PC-9 (cell line): ENCODE data around the gene CFAP61.

Source experiments
- EZH2 ChIP-seq: fragments of 200-600 bp; sonication (generic); IDR thresholded peaks from 2 replicates; pipeline ENCODE4 v1.8.0; 2017; ENCODE audit warnings: antibody characterized with exemption, low read depth
- TF ChIP-seq, protein P1 (sequence below): fragments of 200-600 bp; sonication (generic); conservative IDR thresholded peaks from 2 replicates; pipeline ENCODE4 v1.6.1; 2017; ENCODE audit warnings: mixed run types, antibody characterized with exemption, mild to moderate bottlenecking, moderate library complexity

DNA sequence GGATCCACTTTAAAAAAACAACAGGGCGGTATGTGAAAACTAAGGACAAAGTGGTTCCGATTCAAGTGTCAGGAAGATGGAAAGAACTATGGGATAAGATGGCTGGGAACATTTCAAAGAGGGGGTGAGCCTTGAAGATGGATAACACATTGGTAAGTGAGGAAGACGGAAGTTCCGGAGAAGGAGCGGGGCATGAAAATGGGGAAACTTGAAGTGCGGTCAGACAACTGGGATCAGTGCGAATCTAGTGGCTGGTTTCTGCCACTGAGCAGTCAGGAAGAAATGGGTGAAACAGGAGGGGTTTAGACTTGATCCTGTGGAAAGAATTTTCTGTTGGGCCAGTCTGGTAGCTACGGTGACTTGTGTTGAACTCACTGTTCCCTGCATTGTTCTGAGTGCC, 34.0 kb upstream of the CFAP61 start:
- TF ChIP-seq, protein P1, sequence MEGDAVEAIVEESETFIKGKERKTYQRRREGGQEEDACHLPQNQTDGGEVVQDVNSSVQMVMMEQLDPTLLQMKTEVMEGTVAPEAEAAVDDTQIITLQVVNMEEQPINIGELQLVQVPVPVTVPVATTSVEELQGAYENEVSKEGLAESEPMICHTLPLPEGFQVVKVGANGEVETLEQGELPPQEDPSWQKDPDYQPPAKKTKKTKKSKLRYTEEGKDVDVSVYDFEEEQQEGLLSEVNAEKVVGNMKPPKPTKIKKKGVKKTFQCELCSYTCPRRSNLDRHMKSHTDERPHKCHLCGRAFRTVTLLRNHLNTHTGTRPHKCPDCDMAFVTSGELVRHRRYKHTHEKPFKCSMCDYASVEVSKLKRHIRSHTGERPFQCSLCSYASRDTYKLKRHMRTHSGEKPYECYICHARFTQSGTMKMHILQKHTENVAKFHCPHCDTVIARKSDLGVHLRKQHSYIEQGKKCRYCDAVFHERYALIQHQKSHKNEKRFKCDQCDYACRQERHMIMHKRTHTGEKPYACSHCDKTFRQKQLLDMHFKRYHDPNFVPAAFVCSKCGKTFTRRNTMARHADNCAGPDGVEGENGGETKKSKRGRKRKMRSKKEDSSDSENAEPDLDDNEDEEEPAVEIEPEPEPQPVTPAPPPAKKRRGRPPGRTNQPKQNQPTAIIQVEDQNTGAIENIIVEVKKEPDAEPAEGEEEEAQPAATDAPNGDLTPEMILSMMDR: no peak
- no peak for TF ChIP-seq EZH2
